ENCODE data around the gene PRTN3.

- TF ChIP-seq CTCF (IDR thresholded peaks at IDR 0.05) (no peak), POLR2A (IDR thresholded peaks at IDR 0.05) (no peak)
Measured at GRCh38 chr19:888581-889385, 48.0 kb downstream of the PRTN3 start.
